ENCODE data around the gene PTPN6.

DNA sequence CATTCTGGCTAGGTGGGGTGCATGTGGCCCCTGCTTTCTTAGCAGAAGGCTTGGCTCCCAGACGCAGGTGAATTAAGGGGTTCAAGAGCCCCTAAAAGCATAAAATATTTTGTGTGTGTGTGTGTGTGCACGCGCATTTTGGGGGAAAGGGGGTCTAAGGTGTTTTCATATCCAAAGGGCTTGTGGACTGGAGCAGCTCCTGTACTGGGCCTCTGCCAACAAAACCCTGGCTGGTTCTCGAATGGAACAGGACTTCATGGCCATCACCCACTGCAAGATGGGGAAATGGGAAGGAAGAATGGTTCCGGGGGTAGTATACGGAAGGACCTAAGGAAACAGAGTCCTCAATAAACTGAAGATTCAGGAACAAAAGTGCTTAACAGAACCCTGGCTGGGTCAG lies 27.3 kb upstream of the PTPN6 start:
- TF ChIP-seq, protein P1, sequence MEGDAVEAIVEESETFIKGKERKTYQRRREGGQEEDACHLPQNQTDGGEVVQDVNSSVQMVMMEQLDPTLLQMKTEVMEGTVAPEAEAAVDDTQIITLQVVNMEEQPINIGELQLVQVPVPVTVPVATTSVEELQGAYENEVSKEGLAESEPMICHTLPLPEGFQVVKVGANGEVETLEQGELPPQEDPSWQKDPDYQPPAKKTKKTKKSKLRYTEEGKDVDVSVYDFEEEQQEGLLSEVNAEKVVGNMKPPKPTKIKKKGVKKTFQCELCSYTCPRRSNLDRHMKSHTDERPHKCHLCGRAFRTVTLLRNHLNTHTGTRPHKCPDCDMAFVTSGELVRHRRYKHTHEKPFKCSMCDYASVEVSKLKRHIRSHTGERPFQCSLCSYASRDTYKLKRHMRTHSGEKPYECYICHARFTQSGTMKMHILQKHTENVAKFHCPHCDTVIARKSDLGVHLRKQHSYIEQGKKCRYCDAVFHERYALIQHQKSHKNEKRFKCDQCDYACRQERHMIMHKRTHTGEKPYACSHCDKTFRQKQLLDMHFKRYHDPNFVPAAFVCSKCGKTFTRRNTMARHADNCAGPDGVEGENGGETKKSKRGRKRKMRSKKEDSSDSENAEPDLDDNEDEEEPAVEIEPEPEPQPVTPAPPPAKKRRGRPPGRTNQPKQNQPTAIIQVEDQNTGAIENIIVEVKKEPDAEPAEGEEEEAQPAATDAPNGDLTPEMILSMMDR (conservative IDR thresholded peaks at IDR 0.05), result no peak
- TF ChIP-seq ZFX (IDR thresholded peaks at IDR 0.05), result no peak

Measured in C4-2B (cell line).